HCT116 (cell line): ENCODE results near the gene LYG2. TPM values are rescaled to one million over a fixed set of nuclear protein-coding genes. Genes with fewer than 3 reads are reported as not detected.

ENCODE experiments used
- ATAC-seq: fragments of 200-7000 bp; cut with Tn5 transposase; 2 replicates; pipeline ENCODE4 v1.9.1; 2020; ENCODE audit warnings: mild to moderate bottlenecking, moderate library complexity
- BruUV-seq: library from RNA; stranded (reverse); fragments of 400-500 nt; replicated peaks from 2 replicates; lab custom pipeline; 2021; lab: Mats Ljungman, UMichigan
- CTCF ChIA-PET: fragments of 300-600 bp; sonication (Branson Sonifier 250); formaldehyde crosslinking; loops from one replicate; lab custom pipeline; 2021; ENCODE audit warnings: antibody characterized with exemption; lab: Charles Lee
- POLR2A ChIA-PET: fragments of 300-600, 350-600 bp; sonication (Branson Sonifier 250); formaldehyde crosslinking; loops from one replicate; lab custom pipeline; 2021; ENCODE audit warnings: antibody characterized with exemption; lab: Charles Lee
- RAD21 ChIA-PET, 2 experiments: fragments of 300-600 bp; sonication (Branson Sonifier 250); formaldehyde crosslinking; loops; one replicate each; lab custom pipeline; 2023; ENCODE audit warnings: low total read pairs in 2 of 2; ENCODE audit not compliant: uncharacterized antibody in 2 of 2, unreplicated experiment in 2 of 2, low non-redundant PET in 1 of 2; lab: Charles Lee
- DNase-seq: peaks from one replicate; pipeline ENCODE4 v3.0.0-alpha.2; 2010; ENCODE audit warnings: low read depth, low spot score
- H2AFZ ChIP-seq: fragments of 200-600 bp; shearing (Covaris generic), sonication (generic); 2 replicates; pipeline ENCODE4 v1.6.1; 2017; ENCODE audit warnings: low read depth, mixed run types, mixed read lengths, antibody characterized with exemption, low read length; ENCODE audit not compliant: poor library complexity, severe bottlenecking
- H3K27ac ChIP-seq: 2 replicates; pipeline ENCODE4 v1.5.1; 2012; ENCODE audit warnings: low read depth, low read length
- H3K27me3 ChIP-seq: fragments of 200-600 bp; sonication (generic); 2 replicates; pipeline ENCODE4 v1.6.1; 2016; ENCODE audit warnings: mixed run types, low read length, mixed read lengths; ENCODE audit not compliant: insufficient read depth
- H3K36me3 ChIP-seq, 2 experiments: fragments of 200-500 bp in 1 of 2; fragments of 200-600 bp in 1 of 2; sonication (Bioruptor generic) in 1 of 2; sonication (generic) in 1 of 2; 2 replicates each; pipeline versions ENCODE4 v1.5.1 to v1.6.1; 2014 to 2016; ENCODE audit warnings: low read length in 2 of 2, inconsistent platforms in 1 of 2, mixed read lengths in 1 of 2, mixed run types in 1 of 2; ENCODE audit not compliant: insufficient read depth in 2 of 2, control insufficient read depth in 1 of 2
- H3K4me1 ChIP-seq, 2 experiments: fragments of 200-600 bp in 1 of 2; sonication (generic) in 1 of 2; 2 replicates each; pipeline versions ENCODE4 v1.5.1 to v1.6.1; 2012 to 2017; ENCODE audit warnings: low read length in 2 of 2, inconsistent platforms in 1 of 2, mild to moderate bottlenecking in 1 of 2, mixed read lengths in 1 of 2, mixed run types in 1 of 2, moderate library complexity in 1 of 2; ENCODE audit not compliant: insufficient read depth in 2 of 2, control insufficient read depth in 1 of 2
- H3K4me2 ChIP-seq: fragments of 200-600 bp; sonication (generic); 2 replicates; pipeline ENCODE4 v1.6.1; 2017; ENCODE audit warnings: mixed run types, low read length, mixed read lengths
- H3K4me3 ChIP-seq, 2 experiments: fragments of 200-600 bp in 1 of 2; sonication (generic) in 1 of 2; replicated peaks in 1 of 2; 2 replicates each; pipeline ENCODE4 v1.5.1; 2011 to 2016; ENCODE audit warnings: low read length in 2 of 2, control low read depth in 1 of 2, low read depth in 1 of 2, mild to moderate bottlenecking in 1 of 2, mixed read lengths in 1 of 2, mixed run types in 1 of 2
- H3K79me2 ChIP-seq: fragments of 200-600 bp; sonication (generic); 2 replicates; pipeline ENCODE4 v1.6.1; 2017; ENCODE audit warnings: mild to moderate bottlenecking, mixed run types, low read length, moderate library complexity, mixed read lengths; ENCODE audit not compliant: insufficient read depth
- H3K9ac ChIP-seq: fragments of 200-600 bp; sonication (generic); 2 replicates; pipeline ENCODE4 v1.6.1; 2016; ENCODE audit warnings: low read length, mixed read lengths
- H3K9me2 ChIP-seq: fragments of 200-600 bp; sonication (generic), shearing (Covaris generic); 2 replicates; pipeline ENCODE4 v1.6.1; 2017; ENCODE audit warnings: mixed run types, mild to moderate bottlenecking, moderate library complexity; ENCODE audit not compliant: insufficient read depth
- H3K9me3 ChIP-seq, 2 experiments: fragments of 200-500 bp in 1 of 2; fragments of 200-600 bp in 1 of 2; sonication (Bioruptor generic) in 1 of 2; sonication (generic) in 1 of 2; 2 replicates each; pipeline ENCODE4 v1.6.1; 2014 to 2017; ENCODE audit warnings: low read length in 2 of 2, mixed read lengths in 2 of 2, inconsistent platforms in 1 of 2, low read depth in 1 of 2, mild to moderate bottlenecking in 1 of 2, mixed run types in 1 of 2, moderate library complexity in 1 of 2; ENCODE audit not compliant: control insufficient read depth in 1 of 2, insufficient read depth in 1 of 2
- H4K20me1 ChIP-seq: fragments of 200-600 bp; sonication (generic), shearing (Covaris generic); 2 replicates; pipeline ENCODE4 v1.6.1; 2017; ENCODE audit warnings: mixed run types, mild to moderate bottlenecking, moderate library complexity; ENCODE audit not compliant: insufficient read depth
- FOSL1 ChIP-seq: IDR thresholded peaks from 2 replicates; pipeline ENCODE4 v1.6.1; 2012; ENCODE audit warnings: low read depth
- POLR2A ChIP-seq: IDR thresholded peaks from 2 replicates; pipeline ENCODE4 v1.7.0; 2011; ENCODE audit warnings: borderline replicate concordance; ENCODE audit not compliant: insufficient read depth, insufficient read length; ENCODE audit errors: extremely low read depth
- POLR2AphosphoS5 ChIP-seq: IDR thresholded peaks from 2 replicates; pipeline ENCODE4 v1.6.1; 2011; ENCODE audit warnings: mild to moderate bottlenecking, low read depth, low read length, moderate library complexity
- RAD21 ChIP-seq: IDR thresholded peaks from 2 replicates; pipeline ENCODE4 v1.6.1; 2012; ENCODE audit warnings: low read depth, mild to moderate bottlenecking
- REST ChIP-seq: IDR thresholded peaks from 2 replicates; pipeline ENCODE4 v1.6.1; 2012; ENCODE audit warnings: low read depth
- ZBTB33 ChIP-seq: IDR thresholded peaks from 2 replicates; pipeline ENCODE4 v1.6.1; 2011; ENCODE audit warnings: mild to moderate bottlenecking, low read length, moderate library complexity; ENCODE audit not compliant: insufficient replicate concordance; ENCODE audit errors: extremely low read depth
- intact Hi-C: fragments of 100-400 bp; cut with micrococcal nuclease; formaldehyde crosslinking; loops from 2 replicates; pipeline ENCODE4 v1.10.0; 2022
- total RNA-seq: library from RNA; stranded (reverse); gene quantifications from one replicate; pipeline ENCODE4 v1.2.1, GENCODE V29; 2021; ENCODE audit not compliant: unreplicated experiment

The LYG2 gene
- total RNA-seq, 1 experiment from 2014 or later: 0.27 TPM

- Histone ChIP-seq H3K4me1 (peaks cover 0 to 8% of the 10 kb centered on the region in 2 experiments; a peak in 1 of 4 replicates), H3K36me3 (no peaks in the 10 kb centered on the region), H3K27ac (no peak overlapping the region), H3K4me3 (no peak overlapping the region), H3K27me3 (no peaks in the 10 kb centered on the region), H3K9me2 (no peaks in the 10 kb centered on the region), H4K20me1 (no peaks in the 10 kb centered on the region), H3K9ac (no peak overlapping the region), H3K9me3 (no peaks in the 10 kb centered on the region), H3K4me2 (no peak overlapping the region), H3K79me2 (no peaks in the 10 kb centered on the region), H2AFZ (no peak overlapping the region)
- ChIA-PET CTCF (no interaction called here), POLR2A (no interaction called here), RAD21 (no interaction called here)
- intact Hi-C loops: no loop called here
- TF ChIP-seq REST: no peak
- no peak for TF ChIP-seq POLR2A
- TF ChIP-seq ZBTB33: no peak
- TF ChIP-seq RAD21: no peak
- no peak for TF ChIP-seq POLR2AphosphoS5
- TF ChIP-seq FOSL1: no peak
- ATAC-seq (no peak), DNase-seq (no peak)
- BruUV-seq: no TSS peak
These were observed 4.7 kb upstream of the LYG2 start for GRCh38 chr2:99260184-99260583.
